ENCODE data around the gene VPS16.

DNA sequence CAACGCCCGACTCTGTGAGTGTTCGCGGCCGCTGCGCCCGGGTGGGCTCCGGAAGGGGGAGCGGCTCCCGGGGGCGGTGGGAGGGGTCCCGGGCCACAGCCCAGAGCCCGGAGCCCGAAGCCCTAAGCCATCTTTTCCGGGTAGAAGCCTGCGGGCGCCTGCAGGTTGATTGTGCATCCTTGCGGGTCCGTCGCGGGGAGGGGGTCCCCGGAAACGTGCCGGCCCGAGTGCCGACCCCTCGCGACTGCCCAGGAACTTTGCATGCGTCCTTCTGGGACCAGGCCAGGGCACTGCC is 33.1 kb downstream of the VPS16 start:
- no peak for TF ChIP-seq GABPA (IDR thresholded peaks at IDR 0.05; ENCODE audit: low read depth)
- TF ChIP-seq REST (IDR thresholded peaks at IDR 0.05; ENCODE audit: insufficient replicate concordance, low read depth) = no peak
- TF ChIP-seq, protein P1, sequence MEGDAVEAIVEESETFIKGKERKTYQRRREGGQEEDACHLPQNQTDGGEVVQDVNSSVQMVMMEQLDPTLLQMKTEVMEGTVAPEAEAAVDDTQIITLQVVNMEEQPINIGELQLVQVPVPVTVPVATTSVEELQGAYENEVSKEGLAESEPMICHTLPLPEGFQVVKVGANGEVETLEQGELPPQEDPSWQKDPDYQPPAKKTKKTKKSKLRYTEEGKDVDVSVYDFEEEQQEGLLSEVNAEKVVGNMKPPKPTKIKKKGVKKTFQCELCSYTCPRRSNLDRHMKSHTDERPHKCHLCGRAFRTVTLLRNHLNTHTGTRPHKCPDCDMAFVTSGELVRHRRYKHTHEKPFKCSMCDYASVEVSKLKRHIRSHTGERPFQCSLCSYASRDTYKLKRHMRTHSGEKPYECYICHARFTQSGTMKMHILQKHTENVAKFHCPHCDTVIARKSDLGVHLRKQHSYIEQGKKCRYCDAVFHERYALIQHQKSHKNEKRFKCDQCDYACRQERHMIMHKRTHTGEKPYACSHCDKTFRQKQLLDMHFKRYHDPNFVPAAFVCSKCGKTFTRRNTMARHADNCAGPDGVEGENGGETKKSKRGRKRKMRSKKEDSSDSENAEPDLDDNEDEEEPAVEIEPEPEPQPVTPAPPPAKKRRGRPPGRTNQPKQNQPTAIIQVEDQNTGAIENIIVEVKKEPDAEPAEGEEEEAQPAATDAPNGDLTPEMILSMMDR (IDR thresholded peaks at IDR 0.05; ENCODE audit: insufficient read depth, low read length) = no peak
